H1 (cell line): ENCODE results near the gene RRBP1. TPM values are rescaled to one million over a fixed set of nuclear protein-coding genes. Genes with fewer than 3 reads are reported as not detected.

Experiments used
- CTCF ChIA-PET: fragments of 300-600 bp; sonication (Branson Sonifier 250); formaldehyde crosslinking; loops from one replicate; lab custom pipeline; 2021; ENCODE audit not compliant: partially characterized antibody; lab: Charles Lee
- POLR2A ChIA-PET: fragments of 300-600 bp; sonication (Branson Sonifier 250); formaldehyde crosslinking; loops from one replicate; lab custom pipeline; 2021; ENCODE audit warnings: inconsistent platforms; ENCODE audit not compliant: partially characterized antibody; lab: Charles Lee
- DNase-seq, 2 experiments: peaks; one replicate each; pipeline versions ENCODE4 v3.0.0 to v3.0.0-alpha.2; 2010 to 2022; ENCODE audit warnings: low spot score in 2 of 2, low read depth in 1 of 2, mixed read lengths in 1 of 2
- FAIRE-seq: peaks from 2 replicates; lab custom pipeline; 2011; peaks lifted over from hg19 to GRCh38; lab: Jason Lieb, UNC
- H2AFZ ChIP-seq: 2 replicates; pipeline ENCODE4 v1.8.1; 2012; ENCODE audit warnings: low read length, inconsistent platforms
- H2AK5ac ChIP-seq: 2 replicates; pipeline ENCODE4 v1.6.1; 2013; ENCODE audit warnings: low read depth, low read length
- H2BK120ac ChIP-seq: replicated peaks from 2 replicates; pipeline ENCODE3; 2013; ENCODE audit warnings: low read depth, low read length, inconsistent platforms
- H2BK12ac ChIP-seq: 2 replicates; pipeline ENCODE4 v1.6.1; 2013; ENCODE audit warnings: low read depth, low read length
- H2BK15ac ChIP-seq: 2 replicates; pipeline ENCODE4 v1.6.1; 2013; ENCODE audit warnings: low read length
- H2BK20ac ChIP-seq: 2 replicates; pipeline ENCODE4 v1.6.1; 2013; ENCODE audit warnings: low read length
- H2BK5ac ChIP-seq: 2 replicates; pipeline ENCODE4 v1.6.1; 2013; ENCODE audit warnings: low read depth, low read length
- H3K14ac ChIP-seq: 2 replicates; pipeline ENCODE4 v1.6.1; 2013; ENCODE audit warnings: inconsistent platforms; ENCODE audit not compliant: insufficient read length
- H3K18ac ChIP-seq: 2 replicates; pipeline ENCODE4 v1.6.1; 2013; ENCODE audit warnings: low read length; ENCODE audit errors: extremely low read depth
- H3K23ac ChIP-seq: 2 replicates; pipeline ENCODE4 v1.6.1; 2013; ENCODE audit warnings: inconsistent platforms; ENCODE audit not compliant: insufficient read length
- H3K23me2 ChIP-seq: 2 replicates; pipeline ENCODE4 v1.6.1; 2013; ENCODE audit warnings: low read depth, low read length
- H3K27ac ChIP-seq: 2 replicates; pipeline ENCODE4 v1.6.1; 2011; ENCODE audit warnings: low read depth, low read length, inconsistent platforms
- H3K27me3 ChIP-seq, 4 experiments: replicated peaks in 1 of 4; 1 replicate in 1 of 4; 2 replicates in 3 of 4; pipeline versions ENCODE4 v1.6.1 to v1.8.1; 2011 to 2013; ENCODE audit warnings: low read length in 3 of 4, mild to moderate bottlenecking in 3 of 4, inconsistent platforms in 2 of 4, mixed read lengths in 2 of 4, moderate library complexity in 1 of 4; ENCODE audit not compliant: control insufficient read depth in 3 of 4, insufficient read depth in 3 of 4; ENCODE audit errors: extremely low read depth in 1 of 4
- H3K36me3 ChIP-seq, 4 experiments: 2 replicates each; pipeline versions ENCODE4 v1.6.1 to v1.8.1; 2011 to 2013; ENCODE audit warnings: mild to moderate bottlenecking in 4 of 4, low read length in 3 of 4, moderate library complexity in 2 of 4, control low read depth in 1 of 4, inconsistent platforms in 1 of 4; ENCODE audit not compliant: insufficient read depth in 4 of 4, control insufficient read depth in 2 of 4
- H3K4ac ChIP-seq: replicated peaks from 2 replicates; pipeline ENCODE3; 2013; ENCODE audit warnings: low read length, low read depth, mixed read lengths, inconsistent platforms; ENCODE audit not compliant: insufficient read length
- H3K4me1 ChIP-seq, 4 experiments: replicated peaks in 1 of 4; 1 replicate in 1 of 4; 2 replicates in 3 of 4; pipeline versions ENCODE4 v1.6.1 to v1.8.1; 2011 to 2013; ENCODE audit warnings: low read length in 3 of 4, inconsistent platforms in 2 of 4, mixed read lengths in 1 of 4; ENCODE audit not compliant: insufficient read depth in 4 of 4, control insufficient read depth in 3 of 4
- H3K4me2 ChIP-seq, 2 experiments: 2 replicates each; pipeline versions ENCODE4 v1.6.1 to v1.8.1; 2011 to 2013; ENCODE audit warnings: low read depth in 2 of 2, low read length in 2 of 2, control low read depth in 1 of 2, inconsistent platforms in 1 of 2, mild to moderate bottlenecking in 1 of 2; ENCODE audit not compliant: insufficient read depth in 1 of 2
- H3K4me3 ChIP-seq, 4 experiments: fragments of 200-600, 300-600 bp in 1 of 4; sonication (generic), shearing (Covaris generic), sonication (Bioruptor Twin) in 1 of 4; 2 replicates each; pipeline versions ENCODE4 v1.5.1 to v1.8.1; 2011 to 2016; ENCODE audit warnings: low read length in 4 of 4, low read depth in 3 of 4, control low read depth in 2 of 4, inconsistent platforms in 2 of 4, mild to moderate bottlenecking in 2 of 4, mixed read lengths in 1 of 4, moderate library complexity in 1 of 4; ENCODE audit not compliant: insufficient read depth in 2 of 4; ENCODE audit errors: extremely low read depth in 1 of 4
- H3K56ac ChIP-seq: replicated peaks from 2 replicates; pipeline ENCODE3; 2013; ENCODE audit warnings: low read depth, mild to moderate bottlenecking, mixed read lengths, low read length, inconsistent platforms; ENCODE audit not compliant: insufficient read length
- H3K79me1 ChIP-seq: 2 replicates; pipeline ENCODE4 v1.6.1; 2013; ENCODE audit warnings: low read depth, low read length, control low read depth
- H3K79me2 ChIP-seq, 2 experiments: 2 replicates each; pipeline versions ENCODE4 v1.6.1 to v1.8.1; 2012 to 2013; ENCODE audit warnings: low read length in 2 of 2, mild to moderate bottlenecking in 2 of 2, inconsistent platforms in 1 of 2; ENCODE audit not compliant: insufficient read depth in 2 of 2, control insufficient read depth in 1 of 2
- H3K9ac ChIP-seq, 4 experiments: replicated peaks in 1 of 4; 1 replicate in 1 of 4; 2 replicates in 3 of 4; pipeline versions ENCODE4 v1.6.1 to v1.8.1; 2011 to 2013; ENCODE audit warnings: low read depth in 3 of 4, low read length in 3 of 4, control low read depth in 2 of 4, mild to moderate bottlenecking in 2 of 4, moderate library complexity in 2 of 4, inconsistent platforms in 1 of 4; ENCODE audit errors: extremely low read depth in 1 of 4
- H3K9me3 ChIP-seq, 2 experiments: 2 replicates each; pipeline versions ENCODE4 v1.6.1 to v1.8.1; 2012 to 2013; ENCODE audit warnings: mild to moderate bottlenecking in 2 of 2, moderate library complexity in 2 of 2, control low read depth in 1 of 2, inconsistent platforms in 1 of 2, low read depth in 1 of 2, low read length in 1 of 2, mixed read lengths in 1 of 2; ENCODE audit not compliant: insufficient read depth in 2 of 2
- H4K20me1 ChIP-seq, 2 experiments: replicated peaks in 1 of 2; 2 replicates each; pipeline versions ENCODE3 to v1.8.1; 2011 to 2013; ENCODE audit warnings: inconsistent platforms in 2 of 2, low read length in 2 of 2, mild to moderate bottlenecking in 1 of 2; ENCODE audit not compliant: insufficient read depth in 2 of 2, control insufficient read depth in 1 of 2
- H4K5ac ChIP-seq: 2 replicates; pipeline ENCODE4 v1.6.1; 2013; ENCODE audit warnings: low read length, low read depth, mixed read lengths, inconsistent platforms; ENCODE audit not compliant: insufficient read length
- H4K8ac ChIP-seq: 2 replicates; pipeline ENCODE4 v1.8.0; 2013; ENCODE audit warnings: mild to moderate bottlenecking, moderate library complexity, low read length, inconsistent platforms; ENCODE audit not compliant: insufficient read depth; ENCODE audit errors: extremely low read depth
- H4K91ac ChIP-seq: replicated peaks from 2 replicates; pipeline ENCODE3; 2013; ENCODE audit warnings: low read length, mixed read lengths, inconsistent platforms; ENCODE audit not compliant: insufficient read length
- BACH1 ChIP-seq: IDR thresholded peaks from 2 replicates; pipeline ENCODE4 v1.6.1; 2012; ENCODE audit warnings: low read length, improper control_type of control experiment
- CBX5 ChIP-seq: fragments of 300-800, 300-1000 bp; sonication (generic); IDR thresholded peaks from 2 replicates; pipeline ENCODE4 v1.7.1; 2016; ENCODE audit warnings: antibody characterized with exemption, low read length, low read depth
- CHD2 ChIP-seq: IDR thresholded peaks from 2 replicates; pipeline ENCODE4 v1.6.1; 2012; ENCODE audit warnings: low read length, improper control_type of control experiment
- EGR1 ChIP-seq: IDR thresholded peaks from 2 replicates; pipeline ENCODE4 v1.6.1; 2011; ENCODE audit warnings: low read depth, low read length, borderline replicate concordance
- FOSL1 ChIP-seq: IDR thresholded peaks from 2 replicates; pipeline ENCODE4 v1.6.1; 2011; ENCODE audit warnings: mild to moderate bottlenecking, low read depth, low read length, moderate library complexity; ENCODE audit not compliant: insufficient read depth
- JUND ChIP-seq: IDR thresholded peaks from 2 replicates; pipeline ENCODE4 v1.6.1; 2011; ENCODE audit warnings: mild to moderate bottlenecking, improper control_type of control experiment, low read length
- KDM4A ChIP-seq: IDR thresholded peaks from one replicate; pipeline ENCODE4 v1.7.1; 2012; ENCODE audit warnings: low read depth, mild to moderate bottlenecking, moderate library complexity, low read length, inconsistent platforms; ENCODE audit not compliant: severe bottlenecking
- KDM5A ChIP-seq: fragments of 200-600 bp; IDR thresholded peaks from 2 replicates; pipeline ENCODE4 v1.7.1; 2012; ENCODE audit warnings: mild to moderate bottlenecking, low read length, inconsistent platforms, mixed read lengths
- NRF1 ChIP-seq: IDR thresholded peaks from 2 replicates; pipeline ENCODE4 v1.6.1; 2011; ENCODE audit warnings: mild to moderate bottlenecking, low read depth, low read length, improper control_type of control experiment
- POU5F1 ChIP-seq: IDR thresholded peaks from 2 replicates; pipeline ENCODE4 v1.6.1; 2011; ENCODE audit warnings: low read depth, mild to moderate bottlenecking, low read length, moderate library complexity
- RBBP5 ChIP-seq: IDR thresholded peaks from 2 replicates; pipeline ENCODE4 v1.7.1; 2012; ENCODE audit warnings: low read depth, mild to moderate bottlenecking, inconsistent platforms, low read length, moderate library complexity, borderline replicate concordance
- RXRA ChIP-seq: IDR thresholded peaks from 2 replicates; pipeline ENCODE4 v1.6.1; 2011; ENCODE audit warnings: low read depth, mild to moderate bottlenecking, low read length, moderate library complexity; ENCODE audit not compliant: insufficient read depth
- SP2 ChIP-seq: IDR thresholded peaks from 2 replicates; pipeline ENCODE4 v1.6.1; 2012; ENCODE audit warnings: mild to moderate bottlenecking, low read length, inconsistent platforms
- TAF7 ChIP-seq: optimal IDR thresholded peaks from 2 replicates; pipeline ENCODE3; 2011; ENCODE audit warnings: low read depth, mild to moderate bottlenecking, inconsistent platforms, low read length, moderate library complexity, borderline replicate concordance
- TBP ChIP-seq: IDR thresholded peaks from 2 replicates; pipeline ENCODE4 v1.6.1; 2011; ENCODE audit warnings: low read depth, low read length, improper control_type of control experiment
- WGBS, 2 experiments: shearing (Covaris generic) in 1 of 2; methylation state at CpG; one replicate each; pipeline versions ENCODE4 v1.1.6 to v1.1.7; 2013 to 2015; ENCODE audit warnings: low lambda C conversion rate in 2 of 2, mixed read lengths in 2 of 2, inconsistent platforms in 1 of 2, low coverage in 1 of 2, missing lambda C conversion rate in 1 of 2; ENCODE audit not compliant: insufficient replicate concordance in 2 of 2, insufficient coverage in 1 of 2, insufficient read length in 1 of 2; ENCODE audit errors: extremely low coverage in 1 of 2, missing lambda C conversion rate in 1 of 2; 5-methylcytosine and 5-hydroxymethylcytosine counted together
- polyA plus RNA-seq, 7 experiments: library from polyadenylated mRNA; depleted of rRNA in 3 of 7; stranded (reverse) in 5 of 7; unstranded in 2 of 7; fragments of >200 nt in 5 of 7; fragments of 200-250 nt in 2 of 7; gene quantifications; 1 replicate in 5 of 7; 2 replicates in 1 of 7; 4 replicates in 1 of 7; pipeline versions ENCODE4 v1.2.1 to v1.2.3, GENCODE V29; 2011 to 2013; ENCODE audit warnings: missing spikeins in 2 of 7, mixed read lengths in 2 of 7
- total RNA-seq: library from RNA; stranded (reverse); fragmentation: NEBNext Ultra II Directional; extraction: Animal tissue kit (Norgen Biotek cat#: 25700); gene quantifications from 2 replicates; pipeline ENCODE4 v1.2.1, GENCODE V29; 2021

The RRBP1 gene
- total and polyA plus RNA-seq, 2 of the 8 experiments (the other 6 are each of a cell fraction or from before 2014, with no cell fraction given), result 15.9 to 157 TPM

- Histone ChIP-seq H4K8ac (no peak overlapping the region), H2AK5ac (no peak overlapping the region), H4K5ac (no peak overlapping the region), H2BK20ac (no peak overlapping the region), H3K23me2 (no peaks in the 10 kb centered on the region), H3K9ac (no peak overlapping the region), H3K27ac (no peak overlapping the region), H3K56ac (no peak overlapping the region), H3K4me3 (no peak overlapping the region), H3K79me1 (peaks cover 12% of the 10 kb centered on the region), H2AFZ (no peak overlapping the region), H2BK12ac (no peak overlapping the region), H3K4ac (no peak overlapping the region), H3K79me2 (peaks cover 8 to 79% of the 10 kb centered on the region in 2 experiments), H2BK120ac (no peak overlapping the region), H3K14ac (no peak overlapping the region), H3K36me3 (peaks cover 0 to 20% (median 10%) of the 10 kb centered on the region in 4 experiments; a peak in 5 of 8 replicates), H3K18ac (no peak overlapping the region), H2BK5ac (no peak overlapping the region), H3K23ac (no peak overlapping the region), H3K27me3 (no peaks in the 10 kb centered on the region), H4K20me1 (peaks cover 0 to 8% of the 10 kb centered on the region in 2 experiments), H3K4me1 (peaks cover 5 to 10% (median 7%) of the 10 kb centered on the region in 4 experiments; a peak in 5 of 7 replicates), H2BK15ac (no peak overlapping the region), H4K91ac (no peak overlapping the region), H3K4me2 (no peak overlapping the region), H3K9me3 (peaks cover 6 to 13% of the 10 kb centered on the region in 2 experiments)
- ChIA-PET POLR2A (no interaction called here), CTCF (interaction anchor here (0.7 kb wide), 1 partner anchor 156 kb away, joined by 3 read pairs; no protein-coding TSS in a partner anchor)
- WGBS, 2 experiments, result 95% methylated on average over 6 of the region's 6 CpGs; no CpG with 5 or more reads in 1 of the 2 experiments
- no peak for FAIRE-seq
- no peak for DNase-seq
- TF ChIP-seq CBX5, result no peak
- no peak for TF ChIP-seq KDM4A
- no peak for TF ChIP-seq KDM5A
- no peak for TF ChIP-seq BACH1
- TF ChIP-seq EGR1, result no peak
- no peak for TF ChIP-seq TAF7
- TF ChIP-seq RBBP5, result no peak
- no peak for TF ChIP-seq TBP
- no peak for TF ChIP-seq CHD2
- TF ChIP-seq FOSL1, result no peak
- TF ChIP-seq NRF1, result no peak
- no peak for TF ChIP-seq RXRA
- TF ChIP-seq POU5F1, result no peak
- no peak for TF ChIP-seq JUND
- TF ChIP-seq SP2, result no peak
These were observed 21.4 kb downstream of the RRBP1 start for GRCh38 chr20:17660667-17661066.
